ENCODE data around the gene FRMPD2.
"Not testable (repeated sequence)": the region's sequence is repeated elsewhere in the genome, so short reads cannot be mapped to it uniquely, and the experiment has no call there.

FRMPD2 gene

GRCh38 chr10:48172715-48173114 lies 101.8 kb downstream of the FRMPD2 start:
- not testable (repeated sequence) for DNase-seq; H4K12ac ChIP-seq (ENCODE audit: low read depth, low read length); H3K79me1 ChIP-seq (ENCODE audit: low read length); H3K36me3 ChIP-seq (ENCODE audit: control insufficient read depth in 1 of 2, insufficient read depth in 2 of 2, low read length in 2 of 2); H3K9me3 ChIP-seq (ENCODE audit: insufficient read depth, low read depth, low read length); H3K9ac ChIP-seq (ENCODE audit: low read length); H2AK5ac ChIP-seq (ENCODE audit: low read length); H2BK5ac ChIP-seq (ENCODE audit: low read depth, low read length, poor library complexity); H2BK12ac ChIP-seq (ENCODE audit: low read length); H3K23ac ChIP-seq (ENCODE audit: low read length); H3K4me3 ChIP-seq (ENCODE audit: low read depth, low read length); H3K4me2 ChIP-seq (ENCODE audit: low read length); H3K27ac ChIP-seq (ENCODE audit: low read depth, low read length); H4K8ac ChIP-seq (ENCODE audit: low read depth, low read length); H2BK120ac ChIP-seq (ENCODE audit: insufficient read depth, low read length, poor library complexity); H3K79me2 ChIP-seq (ENCODE audit: control insufficient read depth, insufficient read depth, low read length, poor library complexity); H3K27me3 ChIP-seq (ENCODE audit: insufficient read depth, low read length); H3K4ac ChIP-seq (ENCODE audit: low read depth, low read length); H2AFZ ChIP-seq (ENCODE audit: insufficient read depth, low read length, poor library complexity); H4K91ac ChIP-seq (ENCODE audit: low read depth, low read length); H3K18ac ChIP-seq (ENCODE audit: low read length); H3K4me1 ChIP-seq (ENCODE audit: control insufficient read depth in 1 of 2, insufficient read depth in 2 of 2, low read length in 2 of 2); H3K14ac ChIP-seq (ENCODE audit: low read length)
- no CpG with 5 or more reads among the region's 5 CpGs for WGBS (ENCODE audit: extremely low coverage, insufficient coverage, insufficient read length)

DNA sequence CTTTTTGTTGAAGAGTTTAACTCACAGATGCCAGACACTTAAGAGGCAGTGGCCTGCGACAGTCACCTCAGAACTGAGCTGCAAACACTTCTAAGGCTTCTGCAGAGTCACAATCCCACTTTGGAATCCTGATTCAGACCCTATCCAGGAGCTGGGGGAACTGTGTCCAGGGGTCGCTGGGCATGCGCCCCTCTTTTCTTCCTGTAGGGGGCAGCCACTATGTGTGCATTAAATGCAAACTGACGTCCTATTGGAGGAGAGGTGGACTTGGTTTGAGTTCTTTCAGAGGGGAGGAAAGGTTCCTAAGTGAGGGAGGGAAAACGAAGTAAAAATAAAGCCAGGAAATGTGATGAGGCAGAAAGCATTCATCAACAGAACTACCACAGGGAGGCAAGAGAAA lies 113.8 kb downstream of the FRMPD2 start:
- H2BK5ac ChIP-seq (ENCODE audit: low read depth, low read length, poor library complexity); H3K79me2 ChIP-seq (ENCODE audit: control insufficient read depth, insufficient read depth, low read length, poor library complexity); H3K4me2 ChIP-seq (ENCODE audit: low read length); H3K27ac ChIP-seq (ENCODE audit: low read depth, low read length); H3K4ac ChIP-seq (ENCODE audit: low read depth, low read length); H3K79me1 ChIP-seq (ENCODE audit: low read length); H3K23ac ChIP-seq (ENCODE audit: low read length); H2BK12ac ChIP-seq (ENCODE audit: low read length); H4K91ac ChIP-seq (ENCODE audit: low read depth, low read length); H2BK120ac ChIP-seq (ENCODE audit: insufficient read depth, low read length, poor library complexity); H2AK5ac ChIP-seq (ENCODE audit: low read length); H3K14ac ChIP-seq (ENCODE audit: low read length); H3K9ac ChIP-seq (ENCODE audit: low read length); H3K36me3 ChIP-seq (ENCODE audit: control insufficient read depth in 1 of 2, insufficient read depth in 2 of 2, low read length in 2 of 2); H4K8ac ChIP-seq (ENCODE audit: low read depth, low read length); DNase-seq; H3K9me3 ChIP-seq (ENCODE audit: insufficient read depth, low read depth, low read length); H3K4me3 ChIP-seq (ENCODE audit: low read depth, low read length); H3K27me3 ChIP-seq (ENCODE audit: insufficient read depth, low read length); H2AFZ ChIP-seq (ENCODE audit: insufficient read depth, low read length, poor library complexity); H4K12ac ChIP-seq (ENCODE audit: low read depth, low read length); H3K4me1 ChIP-seq (ENCODE audit: control insufficient read depth in 1 of 2, insufficient read depth in 2 of 2, low read length in 2 of 2); H3K18ac ChIP-seq (ENCODE audit: low read length): not testable (repeated sequence)
- no CpG with 5 or more reads among the region's 5 CpGs for WGBS (ENCODE audit: extremely low coverage, insufficient coverage, insufficient read length)

- H3K27me3 ChIP-seq (ENCODE audit: insufficient read depth, low read length); H3K4me3 ChIP-seq (ENCODE audit: low read depth, low read length); H3K27ac ChIP-seq (ENCODE audit: low read depth, low read length); H4K12ac ChIP-seq (ENCODE audit: low read depth, low read length); H2AK5ac ChIP-seq (ENCODE audit: low read length); H3K4me2 ChIP-seq (ENCODE audit: low read length); H2BK5ac ChIP-seq (ENCODE audit: low read depth, low read length, poor library complexity); H3K79me2 ChIP-seq (ENCODE audit: control insufficient read depth, insufficient read depth, low read length, poor library complexity); H2BK120ac ChIP-seq (ENCODE audit: insufficient read depth, low read length, poor library complexity); H2BK12ac ChIP-seq (ENCODE audit: low read length); H3K4me1 ChIP-seq (ENCODE audit: control insufficient read depth in 1 of 2, insufficient read depth in 2 of 2, low read length in 2 of 2); H3K9ac ChIP-seq (ENCODE audit: low read length); H3K36me3 ChIP-seq (ENCODE audit: control insufficient read depth in 1 of 2, insufficient read depth in 2 of 2, low read length in 2 of 2); H3K18ac ChIP-seq (ENCODE audit: low read length); H3K79me1 ChIP-seq (ENCODE audit: low read length); H4K8ac ChIP-seq (ENCODE audit: low read depth, low read length); DNase-seq; H3K4ac ChIP-seq (ENCODE audit: low read depth, low read length); H4K91ac ChIP-seq (ENCODE audit: low read depth, low read length); H3K9me3 ChIP-seq (ENCODE audit: insufficient read depth, low read depth, low read length); H2AFZ ChIP-seq (ENCODE audit: insufficient read depth, low read length, poor library complexity); H3K14ac ChIP-seq (ENCODE audit: low read length); H3K23ac ChIP-seq (ENCODE audit: low read length): not testable (repeated sequence)
- no CpG with 5 or more reads among the region's 6 CpGs for WGBS (ENCODE audit: extremely low coverage, insufficient coverage, insufficient read length)
Observed at GRCh38 chr10:48160163-48160562, 114.3 kb downstream of the FRMPD2 start.

DNA sequence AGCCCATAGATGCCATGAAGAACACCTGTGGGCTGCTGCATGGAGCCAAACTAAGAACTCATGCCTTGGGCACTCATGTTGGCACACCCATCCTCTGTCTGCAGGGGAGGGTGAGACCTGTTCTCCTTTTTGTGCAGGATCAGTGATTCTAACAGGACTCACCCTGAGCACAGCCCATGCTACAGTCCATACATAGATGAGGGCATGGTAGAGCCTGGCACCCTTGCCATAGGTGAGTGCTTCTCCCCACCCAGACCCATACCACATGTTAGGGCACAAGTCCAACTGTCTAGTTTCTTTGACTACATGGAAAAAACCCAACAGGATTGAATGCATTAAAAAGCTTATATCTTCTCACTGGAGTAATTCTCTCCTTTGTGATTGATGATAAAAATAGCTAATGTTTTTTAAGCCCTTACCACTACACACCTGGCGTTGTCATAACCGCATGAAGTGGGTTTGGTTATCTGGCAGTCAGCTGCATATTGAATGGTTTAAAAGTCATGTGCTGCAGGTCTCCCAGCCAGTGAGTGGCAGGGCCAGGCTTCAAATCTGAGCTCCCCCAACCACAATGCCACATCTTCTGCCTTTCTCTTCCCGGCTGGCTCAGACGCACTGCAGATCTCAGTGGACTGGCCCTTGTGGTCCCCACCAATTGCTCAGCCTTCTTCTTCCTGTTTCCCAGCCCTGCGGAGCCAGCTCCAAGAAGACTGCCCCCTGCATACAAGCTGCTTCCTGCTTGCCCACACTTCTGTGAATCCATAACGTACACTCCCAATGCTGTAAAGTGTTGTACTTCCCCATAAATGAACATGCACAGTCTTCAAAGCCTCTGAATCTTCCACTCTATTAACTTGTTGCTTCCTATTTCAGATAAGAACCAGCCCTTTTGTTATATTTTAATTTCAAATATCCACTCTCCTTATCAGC lies 120.0 kb downstream of the FRMPD2 start:
- H3K9me3 ChIP-seq (ENCODE audit: insufficient read depth, low read depth, low read length); H3K27me3 ChIP-seq (ENCODE audit: insufficient read depth, low read length); H4K12ac ChIP-seq (ENCODE audit: low read depth, low read length); H2BK12ac ChIP-seq (ENCODE audit: low read length); H3K4me2 ChIP-seq (ENCODE audit: low read length); H3K9ac ChIP-seq (ENCODE audit: low read length); DNase-seq; H3K18ac ChIP-seq (ENCODE audit: low read length); H3K36me3 ChIP-seq (ENCODE audit: control insufficient read depth in 1 of 2, insufficient read depth in 2 of 2, low read length in 2 of 2); H4K91ac ChIP-seq (ENCODE audit: low read depth, low read length); H3K4me1 ChIP-seq (ENCODE audit: control insufficient read depth in 1 of 2, insufficient read depth in 2 of 2, low read length in 2 of 2); H3K4me3 ChIP-seq (ENCODE audit: low read depth, low read length); H3K4ac ChIP-seq (ENCODE audit: low read depth, low read length); H2BK5ac ChIP-seq (ENCODE audit: low read depth, low read length, poor library complexity); H2AK5ac ChIP-seq (ENCODE audit: low read length); H2AFZ ChIP-seq (ENCODE audit: insufficient read depth, low read length, poor library complexity); H3K14ac ChIP-seq (ENCODE audit: low read length); H4K8ac ChIP-seq (ENCODE audit: low read depth, low read length); H3K79me1 ChIP-seq (ENCODE audit: low read length); H2BK120ac ChIP-seq (ENCODE audit: insufficient read depth, low read length, poor library complexity); H3K27ac ChIP-seq (ENCODE audit: low read depth, low read length); H3K23ac ChIP-seq (ENCODE audit: low read length); H3K79me2 ChIP-seq (ENCODE audit: control insufficient read depth, insufficient read depth, low read length, poor library complexity): not testable (repeated sequence)
- WGBS (ENCODE audit: extremely low coverage, insufficient coverage, insufficient read length): no CpG with 5 or more reads among the region's 6 CpGs

All from trophoblast cell (in vitro differentiated cells and primary cell).